IMR-90 (cell line): Measurements from ENCODE around the gene PDK1. TPM values are rescaled to one million over a fixed set of nuclear protein-coding genes. Genes with fewer than 3 reads are reported as not detected.

ENCODE experiments used
- ATAC-seq: fragments of 200-7000 bp; cut with Tn5 transposase; 2 replicates; pipeline ENCODE4 v1.9.1; 2020; ENCODE audit warnings: low read depth, mild to moderate bottlenecking, moderate library complexity
- BruUV-seq: library from RNA; stranded (reverse); fragments of 400-500 nt; replicated peaks from 2 replicates; lab custom pipeline; 2021; lab: Mats Ljungman, UMichigan
- CTCF ChIA-PET: fragments of 300-600 bp; formaldehyde crosslinking; extraction: SDS; loops from one replicate; lab custom pipeline; 2021; ENCODE audit warnings: antibody characterized with exemption; lab: Yijun Ruan, JAX
- POLR2A ChIA-PET: fragments of 300-600 bp; sonication (Branson Sonifier 250); formaldehyde crosslinking; loops from one replicate; lab custom pipeline; 2022; ENCODE audit warnings: antibody characterized with exemption; ENCODE audit not compliant: unreplicated experiment; lab: Charles Lee
- DNase-seq: peaks from one replicate; pipeline ENCODE4 v3.0.0; 2013
- H2AFZ ChIP-seq: replicated peaks from 2 replicates; pipeline ENCODE3; 2013; ENCODE audit warnings: low read length, mild to moderate bottlenecking; ENCODE audit not compliant: poor library complexity
- H2AK5ac ChIP-seq: 2 replicates; pipeline ENCODE4 v1.6.1; 2013; ENCODE audit warnings: low read depth, low read length, inconsistent platforms
- H2AK9ac ChIP-seq: replicated peaks from 2 replicates; pipeline ENCODE3; 2013; ENCODE audit warnings: mild to moderate bottlenecking, low read depth, low read length, moderate library complexity; ENCODE audit not compliant: poor library complexity
- H2BK120ac ChIP-seq: 2 replicates; pipeline ENCODE4 v1.6.1; 2013; ENCODE audit warnings: low read depth, low read length, inconsistent platforms
- H2BK15ac ChIP-seq: 3 replicates; pipeline ENCODE4 v1.6.1; 2013; ENCODE audit warnings: low read depth, low read length, inconsistent platforms
- H2BK20ac ChIP-seq: 2 replicates; pipeline ENCODE4 v1.6.1; 2013; ENCODE audit warnings: low read depth, mild to moderate bottlenecking, inconsistent platforms, low read length, moderate library complexity
- H2BK5ac ChIP-seq: 2 replicates; pipeline ENCODE4 v1.6.1; 2013; ENCODE audit warnings: mild to moderate bottlenecking, low read depth, low read length, inconsistent platforms; ENCODE audit not compliant: poor library complexity, severe bottlenecking
- H3K14ac ChIP-seq: replicated peaks from 2 replicates; pipeline ENCODE4 v1.6.1; 2013; ENCODE audit warnings: low read depth, low read length, inconsistent platforms
- H3K18ac ChIP-seq: 2 replicates; pipeline ENCODE4 v1.6.1; 2013; ENCODE audit warnings: low read depth, low read length, control low read depth
- H3K23ac ChIP-seq: 2 replicates; pipeline ENCODE4 v1.6.1; 2013; ENCODE audit warnings: low read depth, low read length, inconsistent platforms
- H3K27ac ChIP-seq: 2 replicates; pipeline ENCODE4 v1.5.1; 2013; ENCODE audit warnings: mild to moderate bottlenecking, control low read depth, low read length; ENCODE audit not compliant: insufficient read depth
- H3K27me3 ChIP-seq: 2 replicates; pipeline ENCODE4 v1.6.1; 2013; ENCODE audit warnings: low read length; ENCODE audit not compliant: control insufficient read depth, insufficient read depth
- H3K36me3 ChIP-seq: 2 replicates; pipeline ENCODE4 v1.6.1; 2013; ENCODE audit warnings: low read length, mixed read lengths; ENCODE audit not compliant: control insufficient read depth, insufficient read depth
- H3K4ac ChIP-seq: 2 replicates; pipeline ENCODE4 v1.6.1; 2013; ENCODE audit warnings: low read depth, low read length, inconsistent platforms
- H3K4me1 ChIP-seq: 2 replicates; pipeline ENCODE4 v1.6.1; 2013; ENCODE audit warnings: low read length, mixed read lengths; ENCODE audit not compliant: control insufficient read depth, insufficient read depth
- H3K4me2 ChIP-seq: 2 replicates; pipeline ENCODE4 v1.6.1; 2013; ENCODE audit warnings: low read depth, mild to moderate bottlenecking, control low read depth, low read length, moderate library complexity
- H3K4me3 ChIP-seq: 2 replicates; pipeline ENCODE4 v1.5.1; 2013; ENCODE audit warnings: low read depth, mild to moderate bottlenecking, control low read depth, low read length, moderate library complexity; ENCODE audit not compliant: insufficient read depth
- H3K56ac ChIP-seq: 2 replicates; pipeline ENCODE4 v1.6.1; 2013; ENCODE audit warnings: low read length, inconsistent platforms; ENCODE audit not compliant: insufficient read depth; ENCODE audit errors: extremely low read depth
- H3K79me1 ChIP-seq, 2 experiments: 2 replicates each; pipeline ENCODE4 v1.6.1; 2013; ENCODE audit warnings: low read length in 2 of 2, inconsistent platforms in 1 of 2, low read depth in 1 of 2
- H3K9ac ChIP-seq: 2 replicates; pipeline ENCODE4 v1.6.1; 2013; ENCODE audit warnings: low read depth, low read length, control low read depth
- H3K9me1 ChIP-seq: 2 replicates; pipeline ENCODE4 v1.6.1; 2013; ENCODE audit warnings: low read length, inconsistent platforms; ENCODE audit not compliant: insufficient read depth
- H3K9me3 ChIP-seq: 2 replicates; pipeline ENCODE4 v1.6.1; 2013; ENCODE audit warnings: low read length; ENCODE audit not compliant: control insufficient read depth, insufficient read depth
- H4K20me1 ChIP-seq: 2 replicates; pipeline ENCODE4 v1.6.1; 2013; ENCODE audit warnings: low read length, inconsistent platforms; ENCODE audit not compliant: insufficient read depth
- H4K5ac ChIP-seq: 2 replicates; pipeline ENCODE4 v1.6.1; 2013; ENCODE audit warnings: mild to moderate bottlenecking, low read depth, low read length, control low read depth
- H4K8ac ChIP-seq, 2 experiments: 2 replicates each; pipeline ENCODE4 v1.6.1; 2013; ENCODE audit warnings: low read depth in 2 of 2, low read length in 2 of 2, control low read depth in 1 of 2, inconsistent platforms in 1 of 2
- H4K91ac ChIP-seq: 2 replicates; pipeline ENCODE4 v1.6.1; 2013; ENCODE audit warnings: low read depth, low read length, inconsistent platforms; ENCODE audit not compliant: insufficient read depth
- BHLHE40 ChIP-seq: fragments of 150-350 bp; IDR thresholded peaks from 2 replicates; pipeline ENCODE4 v1.6.1; 2016; ENCODE audit warnings: mild to moderate bottlenecking, low read depth, low read length
- CEBPB ChIP-seq: IDR thresholded peaks from 2 replicates; pipeline ENCODE4 v1.6.1; 2012; ENCODE audit warnings: low read depth, low read length, improper control_type of control experiment
- MAZ ChIP-seq: IDR thresholded peaks from 2 replicates; pipeline ENCODE4 v1.6.1; 2012; ENCODE audit warnings: low read depth, mild to moderate bottlenecking, low read length, improper control_type of control experiment, moderate library complexity, borderline replicate concordance
- POLR2A ChIP-seq: IDR thresholded peaks from 2 replicates; pipeline ENCODE4 v1.6.1; 2012; ENCODE audit warnings: mild to moderate bottlenecking, low read depth, low read length
- RFX5 ChIP-seq: IDR thresholded peaks from 2 replicates; pipeline ENCODE4 v1.8.0; 2012; ENCODE audit warnings: low read depth, mild to moderate bottlenecking, low read length, moderate library complexity
- USF2 ChIP-seq: fragments of 150-350 bp; IDR thresholded peaks from 2 replicates; pipeline ENCODE4 v1.6.1; 2017; ENCODE audit warnings: mild to moderate bottlenecking, antibody characterized with exemption, low read length, low read depth
- WGBS, 2 experiments: methylation state at CpG; one replicate each; pipeline versions ENCODE4 v1.1.5 to v1.1.7; 2013; ENCODE audit warnings: missing lambda C conversion rate in 2 of 2; ENCODE audit not compliant: insufficient read length in 1 of 2; ENCODE audit errors: extremely low coverage in 2 of 2; 5-methylcytosine and 5-hydroxymethylcytosine counted together
- dilution Hi-C: fragments of 300-500 bp; cut with HindIII; formaldehyde crosslinking; loops from one replicate; pipeline ENCODE4 v1.14.3; 2018; ENCODE audit warnings: low sequenced_read_pairs; ENCODE audit not compliant: unreplicated experiment
- in situ Hi-C: fragments of 300-500 bp; cut with MboI; formaldehyde crosslinking; loops from 3 replicates; pipeline ENCODE4 v1.14.3; 2019; ENCODE audit warnings: low sequenced_read_pairs, inconsistent platforms, mixed read lengths
- intact Hi-C: fragments of 100-400 bp; cut with micrococcal nuclease; formaldehyde crosslinking; loops from 2 replicates; pipeline ENCODE4 v1.10.0; 2022
- polyA plus RNA-seq, 3 experiments: library from polyadenylated mRNA; depleted of rRNA; stranded (reverse); fragments of >200 nt; gene quantifications; 2 replicates each; pipeline ENCODE4 v1.2.3, GENCODE V29; 2012; ENCODE audit warnings: low replicate concordance in 1 of 3
- total RNA-seq: library from RNA; depleted of rRNA; stranded (reverse); fragments of >200 nt; gene quantifications from 2 replicates; pipeline ENCODE4 v1.2.3, GENCODE V29; 2012
- TF ChIP-seq, protein P1 (sequence below): conservative IDR thresholded peaks from 2 replicates; pipeline ENCODE4 v1.5.1; 2012; ENCODE audit warnings: mild to moderate bottlenecking, low read depth, low read length, improper control_type of control experiment

The PDK1 gene
- total and polyA plus RNA-seq, 2 of the 4 experiments (the other 2 are of a cell fraction) = 38.1 to 85.9 TPM

DNA sequence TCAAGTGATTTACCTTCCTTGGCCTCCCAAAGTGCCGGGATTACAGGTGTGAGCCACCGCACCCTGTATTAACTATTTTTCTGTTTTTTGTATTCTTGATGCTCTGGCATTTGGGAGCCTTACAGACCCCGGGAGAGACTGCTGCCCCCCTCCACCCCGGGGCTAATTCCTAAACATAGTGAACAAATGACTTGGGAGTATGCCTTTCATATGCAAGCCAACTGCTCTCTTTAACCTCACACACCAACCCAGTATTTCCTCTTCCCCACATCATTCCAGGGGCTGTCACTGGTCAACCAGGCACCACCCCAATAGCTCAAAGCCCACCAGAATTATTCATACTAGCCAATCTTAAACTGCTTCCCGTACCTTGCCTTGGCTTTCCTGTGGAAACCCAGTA, 79.7 kb downstream of the PDK1 start:
- Histone ChIP-seq H3K27ac (no peak overlapping the region; the same call in 1 of the 2 replicates), H3K56ac (no peak overlapping the region), H3K4ac (0 out of 2 replicates have a peak overlapping the region, but pooled peaks have one; percentile 48), H2AK5ac (peak overlapping the region; percentile 78), H3K9me3 (no peaks in the 10 kb centered on the region), H3K9ac (no peak overlapping the region), H3K14ac (no peak overlapping the region), H2AFZ (no peak overlapping the region), H2BK5ac (no peak overlapping the region), H4K8ac (peak overlapping the region; percentile 24 to 31; a peak in 1 of 4 replicates), H3K79me1 (0 out of 4 replicates have a peak, but pooled peaks cover 0 to 3% of the 10 kb centered on the region in 2 experiments), H3K36me3 (no peaks in the 10 kb centered on the region), H2BK120ac (0 out of 2 replicates have a peak overlapping the region, but pooled peaks have one; percentile 4), H2BK20ac (peak overlapping the region; percentile 16; the same call in 1 of the 2 replicates), H2AK9ac (no peak overlapping the region), H3K4me3 (no peak overlapping the region), H3K9me1 (peaks cover 4% of the 10 kb centered on the region; the same call in 1 of the 2 replicates), H4K20me1 (no peaks in the 10 kb centered on the region), H4K91ac (peak overlapping the region; percentile 31; the same call in 1 of the 2 replicates), H3K23ac (no peak overlapping the region), H4K5ac (peak overlapping the region; percentile 22; the same call in 1 of the 2 replicates), H3K4me2 (no peak overlapping the region), H3K4me1 (peaks cover 11% of the 10 kb centered on the region), H3K27me3 (no peaks in the 10 kb centered on the region), H3K18ac (peak overlapping the region; percentile 61; the same call in 1 of the 2 replicates), H2BK15ac (peak overlapping the region; percentile 54; the same call in 1 of the 3 replicates)
- BruUV-seq = no TSS peak
- WGBS, 2 experiments = 100% methylated on average over 1 of the region's 5 CpGs; no CpG with 5 or more reads in 1 of the 2 experiments
- DNase-seq (no peak), ATAC-seq (no peak)
- POLR2A ChIA-PET = no interaction called here
- TF ChIP-seq CEBPB = no peak
- TF ChIP-seq USF2 = no peak
- no peak for TF ChIP-seq RFX5
- no peak for TF ChIP-seq MAZ
- no peak for TF ChIP-seq BHLHE40
- no peak for TF ChIP-seq POLR2A
- TF ChIP-seq, protein P1, sequence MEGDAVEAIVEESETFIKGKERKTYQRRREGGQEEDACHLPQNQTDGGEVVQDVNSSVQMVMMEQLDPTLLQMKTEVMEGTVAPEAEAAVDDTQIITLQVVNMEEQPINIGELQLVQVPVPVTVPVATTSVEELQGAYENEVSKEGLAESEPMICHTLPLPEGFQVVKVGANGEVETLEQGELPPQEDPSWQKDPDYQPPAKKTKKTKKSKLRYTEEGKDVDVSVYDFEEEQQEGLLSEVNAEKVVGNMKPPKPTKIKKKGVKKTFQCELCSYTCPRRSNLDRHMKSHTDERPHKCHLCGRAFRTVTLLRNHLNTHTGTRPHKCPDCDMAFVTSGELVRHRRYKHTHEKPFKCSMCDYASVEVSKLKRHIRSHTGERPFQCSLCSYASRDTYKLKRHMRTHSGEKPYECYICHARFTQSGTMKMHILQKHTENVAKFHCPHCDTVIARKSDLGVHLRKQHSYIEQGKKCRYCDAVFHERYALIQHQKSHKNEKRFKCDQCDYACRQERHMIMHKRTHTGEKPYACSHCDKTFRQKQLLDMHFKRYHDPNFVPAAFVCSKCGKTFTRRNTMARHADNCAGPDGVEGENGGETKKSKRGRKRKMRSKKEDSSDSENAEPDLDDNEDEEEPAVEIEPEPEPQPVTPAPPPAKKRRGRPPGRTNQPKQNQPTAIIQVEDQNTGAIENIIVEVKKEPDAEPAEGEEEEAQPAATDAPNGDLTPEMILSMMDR = no peak
- intact Hi-C loops (no loop called here), in situ Hi-C loops (no loop called here), dilution Hi-C loops (no loop called here)
- CTCF ChIA-PET = interaction anchor here (0.6 kb wide), 1 partner anchor 51 kb away, joined by 3 read pairs; no protein-coding TSS in a partner anchor
